HUES6 (cell line): ENCODE measurements around the gene TMCO1.
"Not testable (repeated sequence)": the region's sequence is repeated elsewhere in the genome, so short reads cannot be mapped to it uniquely, and the experiment has no call there.

Experiments used
- H3K27ac ChIP-seq: 2 replicates; pipeline ENCODE4 v1.7.0; 2013; ENCODE audit warnings: low read depth, mild to moderate bottlenecking, low read length, inconsistent platforms
- H3K27me3 ChIP-seq: 2 replicates; pipeline ENCODE4 v1.6.1; 2013; ENCODE audit warnings: low read length; ENCODE audit not compliant: control insufficient read depth, insufficient read depth
- H3K36me3 ChIP-seq: 2 replicates; pipeline ENCODE4 v1.6.1; 2013; ENCODE audit warnings: low read length; ENCODE audit not compliant: control insufficient read depth, insufficient read depth
- H3K4me1 ChIP-seq: 2 replicates; pipeline ENCODE4 v1.6.1; 2013; ENCODE audit warnings: low read length; ENCODE audit not compliant: control insufficient read depth, insufficient read depth
- H3K4me3 ChIP-seq: 2 replicates; pipeline ENCODE4 v1.5.1; 2013; ENCODE audit warnings: low read depth, low read length
- H3K9ac ChIP-seq: one replicate; pipeline ENCODE4 v1.6.1; 2013; ENCODE audit warnings: mild to moderate bottlenecking, low read length
- H3K9me3 ChIP-seq: 2 replicates; pipeline ENCODE4 v1.6.1; 2013; ENCODE audit warnings: low read depth, low read length; ENCODE audit not compliant: control insufficient read depth, insufficient read depth

The TMCO1 gene

DNA sequence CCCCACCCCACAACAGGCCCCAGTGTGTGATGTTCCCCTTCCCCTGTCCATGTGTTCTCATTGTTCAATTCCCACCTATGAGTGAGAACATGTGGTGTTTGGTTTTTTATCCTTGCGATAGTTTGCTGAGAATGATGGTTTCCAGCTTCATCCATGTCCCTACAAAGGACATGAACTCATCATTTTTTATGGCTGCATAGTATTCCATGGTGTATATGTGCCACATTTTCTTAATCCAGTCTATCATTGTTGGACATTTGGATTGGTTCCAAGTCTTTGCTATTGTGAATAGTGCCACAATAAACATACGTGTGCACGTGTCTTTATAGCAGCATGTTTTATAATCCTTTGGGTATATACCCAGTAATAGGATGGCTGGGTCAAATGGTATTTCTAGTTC lies 9.5 kb upstream of the TMCO1 start:
- not testable (repeated sequence) for H3K27ac ChIP-seq, H3K4me1 ChIP-seq, H3K4me3 ChIP-seq, H3K27me3 ChIP-seq, H3K9me3 ChIP-seq, H3K36me3 ChIP-seq, H3K9ac ChIP-seq

DNA sequence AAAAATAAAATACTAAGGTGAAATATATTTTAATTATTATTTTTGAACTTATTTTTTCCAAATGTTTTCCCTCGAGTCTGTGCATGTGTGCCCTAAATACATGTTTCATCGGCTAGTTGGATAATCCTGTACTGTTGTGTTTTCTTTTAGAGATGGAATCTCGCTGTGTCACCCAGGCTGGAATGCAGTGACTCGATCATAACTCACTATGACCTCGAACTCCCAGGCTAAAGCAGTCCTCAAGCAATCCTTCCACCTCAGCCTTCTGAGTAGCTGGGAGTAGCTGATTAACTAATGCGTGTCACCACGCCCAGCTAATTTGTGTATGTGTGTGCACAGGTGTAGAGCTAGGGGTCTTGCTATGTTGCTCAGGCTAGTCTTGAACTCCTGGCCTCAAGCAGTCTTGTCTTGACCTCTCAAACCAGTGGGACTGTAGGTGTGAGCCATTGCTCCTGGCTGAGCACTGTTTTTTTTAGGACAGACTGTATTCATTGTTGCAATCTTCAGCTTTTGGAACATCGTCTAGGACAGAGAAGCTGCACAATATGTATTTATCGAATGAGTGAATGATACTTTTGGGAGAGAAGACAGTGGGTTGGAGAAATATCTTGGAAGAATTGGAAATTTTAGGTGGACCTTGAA lies 4.8 kb upstream of the TMCO1 start:
- H3K9me3 ChIP-seq, result no peaks in the 10 kb centered on the region
- no peak overlapping the region for H3K27ac ChIP-seq
- H3K27me3 ChIP-seq, result no peaks in the 10 kb centered on the region
- peaks cover 3% of the 10 kb centered on the region; the same call in 1 of the 2 replicates for H3K36me3 ChIP-seq
- no peak overlapping the region for H3K9ac ChIP-seq
- H3K4me3 ChIP-seq, result no peak overlapping the region
- no peaks in the 10 kb centered on the region; the same call in 1 of the 2 replicates for H3K4me1 ChIP-seq

DNA sequence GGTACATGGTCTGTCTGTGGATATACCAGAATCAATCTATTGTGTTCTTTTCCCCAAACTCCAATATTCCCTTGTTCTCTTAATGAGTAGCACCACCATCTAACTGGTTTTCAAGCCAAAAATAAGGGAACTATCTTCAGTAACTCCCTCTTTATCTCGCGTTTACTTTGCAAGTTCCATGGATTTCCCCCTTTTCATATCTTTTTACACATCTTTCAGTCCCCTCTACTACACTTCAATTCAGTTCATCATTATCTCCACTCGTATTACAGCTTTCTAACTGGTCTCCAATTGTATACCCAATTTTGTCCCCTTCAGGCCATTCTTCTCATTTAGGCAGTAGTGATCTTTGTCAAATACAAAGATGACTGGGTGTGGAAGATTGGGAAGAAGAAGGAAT lies 4.1 kb upstream of the TMCO1 start:
- H3K9ac ChIP-seq, result no peak overlapping the region

DNA sequence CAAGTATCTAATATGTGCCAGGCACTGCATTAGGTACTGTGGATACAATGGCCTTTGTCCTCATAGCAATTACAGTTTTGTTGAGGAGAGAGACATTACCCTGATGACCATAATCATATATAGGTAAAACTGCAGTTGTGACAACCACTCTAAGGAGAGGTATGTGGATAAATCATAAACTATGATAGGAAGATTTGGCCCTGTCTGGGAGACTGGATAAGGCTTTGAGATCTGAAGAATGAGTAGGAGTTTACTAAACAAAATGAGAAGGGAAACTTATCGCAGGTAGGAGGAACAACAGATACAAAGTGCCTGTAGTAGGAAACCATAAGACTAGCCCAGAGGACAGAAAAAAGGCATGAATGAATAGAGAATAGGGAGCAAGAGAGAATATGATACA lies 4.4 kb downstream of the TMCO1 start:
- H3K9me3 ChIP-seq, result no peaks in the 10 kb centered on the region
- peaks cover 26% of the 10 kb centered on the region for H3K36me3 ChIP-seq
- H3K4me1 ChIP-seq, result 0 out of 2 replicates have a peak, but pooled peaks cover 2% of the 10 kb centered on the region
- H3K9ac ChIP-seq, result no peak overlapping the region
- no peak overlapping the region for H3K27ac ChIP-seq
- H3K4me3 ChIP-seq, result no peak overlapping the region
- no peaks in the 10 kb centered on the region for H3K27me3 ChIP-seq

More for the DNA sequence above, 4.1 kb upstream of the TMCO1 start:
- H3K27me3 ChIP-seq, result no peaks in the 10 kb centered on the region
- H3K4me1 ChIP-seq, result peaks cover 2% of the 10 kb centered on the region; the same call in 1 of the 2 replicates
- H3K36me3 ChIP-seq, result peaks cover 3% of the 10 kb centered on the region; the same call in 1 of the 2 replicates
- H3K27ac ChIP-seq, result no peak overlapping the region
- H3K4me3 ChIP-seq, result no peak overlapping the region
- H3K9me3 ChIP-seq, result no peaks in the 10 kb centered on the region

DNA sequence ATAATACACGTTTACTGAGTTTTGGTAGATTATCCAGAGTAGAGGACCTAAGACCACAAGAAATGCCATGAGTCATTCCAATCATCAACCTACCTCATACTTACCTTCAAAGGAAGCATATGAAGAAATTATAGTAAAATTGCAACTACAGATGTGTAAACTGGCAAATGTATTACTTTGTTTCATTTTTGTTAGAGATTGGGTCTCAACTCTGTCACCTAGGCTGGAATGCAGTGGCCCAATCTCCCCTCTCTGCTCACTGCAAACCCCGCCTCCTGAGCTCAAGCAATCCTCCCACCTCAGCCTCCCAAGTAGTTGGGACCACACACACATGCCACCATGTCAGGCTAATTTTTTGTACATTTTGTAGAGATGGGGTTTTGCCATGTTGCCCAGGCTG lies 5.2 kb downstream of the TMCO1 start:
- Histone ChIP-seq H3K4me3 (no peak overlapping the region), H3K27me3 (no peaks in the 10 kb centered on the region), H3K9me3 (no peaks in the 10 kb centered on the region), H3K36me3 (peaks cover 26% of the 10 kb centered on the region), H3K27ac (no peak overlapping the region), H3K4me1 (0 out of 2 replicates have a peak, but pooled peaks cover 2% of the 10 kb centered on the region), H3K9ac (no peak overlapping the region)

DNA sequence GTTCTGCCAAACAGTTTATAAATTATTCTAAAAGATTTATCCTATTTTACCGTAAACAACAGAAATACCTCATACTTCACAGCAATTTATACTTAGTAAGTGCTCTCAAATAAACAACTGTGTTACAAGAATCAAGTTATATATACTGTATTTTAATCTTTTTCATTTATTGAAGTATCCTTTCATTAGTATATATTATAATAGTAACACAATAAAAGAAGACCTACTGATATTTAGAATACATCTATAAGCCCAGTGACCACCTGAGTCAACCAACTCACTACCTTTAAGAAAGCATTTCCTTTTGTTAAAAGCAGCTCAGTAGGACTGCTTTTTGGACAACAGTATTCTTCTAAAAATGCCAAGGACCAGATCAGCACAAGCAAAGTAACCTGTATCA lies 5.9 kb downstream of the TMCO1 start:
- H3K4me1 ChIP-seq, result no peaks in the 10 kb centered on the region
- H3K9ac ChIP-seq, result no peak overlapping the region
- H3K36me3 ChIP-seq, result peaks cover 31% of the 10 kb centered on the region
- H3K27me3 ChIP-seq, result no peaks in the 10 kb centered on the region
- no peaks in the 10 kb centered on the region for H3K9me3 ChIP-seq
- H3K27ac ChIP-seq, result no peak overlapping the region
- no peak overlapping the region for H3K4me3 ChIP-seq

DNA sequence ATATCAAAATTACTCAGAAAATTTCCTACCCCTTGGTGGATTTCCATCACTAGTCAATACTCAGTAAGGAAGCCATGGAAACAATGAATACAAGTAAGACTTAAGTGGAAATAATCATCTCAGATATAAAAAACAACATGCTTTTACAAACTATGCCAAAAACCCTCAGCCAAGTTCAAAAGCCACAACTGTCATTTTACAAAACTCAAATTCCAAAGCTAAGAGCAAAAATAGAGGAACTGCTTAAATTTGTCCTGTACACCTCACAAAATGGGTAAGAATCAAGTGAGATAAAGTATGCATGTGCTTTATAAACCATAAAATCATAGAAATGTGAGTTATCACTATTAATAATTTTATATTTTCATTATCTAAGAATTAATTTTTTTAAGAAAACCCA lies 9.6 kb downstream of the TMCO1 start:
- H3K27ac ChIP-seq, result no peak overlapping the region
- H3K4me3 ChIP-seq, result no peak overlapping the region
- no peaks in the 10 kb centered on the region for H3K4me1 ChIP-seq
- H3K9me3 ChIP-seq, result no peaks in the 10 kb centered on the region
- peaks cover 15% of the 10 kb centered on the region for H3K36me3 ChIP-seq
- H3K27me3 ChIP-seq, result no peaks in the 10 kb centered on the region
- no peak overlapping the region for H3K9ac ChIP-seq

DNA sequence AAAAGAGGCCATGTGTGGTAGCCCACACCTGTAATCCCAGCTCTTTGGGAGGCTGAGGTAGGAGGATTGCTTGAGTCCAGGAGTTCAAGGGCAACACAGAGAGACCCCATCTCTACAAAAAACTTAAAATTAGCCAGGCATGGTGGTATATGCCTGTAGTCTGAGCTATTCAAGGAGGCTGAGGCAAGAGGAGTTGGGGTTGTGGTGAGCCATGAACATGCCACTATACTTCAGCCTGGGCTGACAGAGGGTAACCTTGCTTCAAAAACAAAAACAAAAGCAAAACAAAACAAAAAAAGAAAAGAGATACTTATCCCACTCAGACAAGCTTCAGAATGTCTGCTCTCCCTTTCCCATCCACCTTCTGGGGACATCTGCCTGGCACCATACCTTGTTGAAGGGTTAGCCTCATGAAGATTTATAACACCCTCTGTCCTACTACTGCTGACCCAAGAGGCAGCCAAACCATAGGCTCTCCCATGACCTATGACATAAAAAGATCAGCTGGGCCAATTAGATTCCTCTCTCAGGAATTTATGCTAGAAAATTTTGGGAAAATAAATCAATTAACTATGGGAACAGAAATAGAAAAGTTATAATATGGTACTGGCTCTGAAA lies 13.2 kb downstream of the TMCO1 start:
- Histone ChIP-seq H3K4me3 (no peak overlapping the region), H3K9me3 (no peaks in the 10 kb centered on the region), H3K9ac (no peak overlapping the region), H3K27me3 (no peaks in the 10 kb centered on the region), H3K36me3 (peaks cover 16% of the 10 kb centered on the region), H3K4me1 (no peaks in the 10 kb centered on the region), H3K27ac (no peak overlapping the region)

DNA sequence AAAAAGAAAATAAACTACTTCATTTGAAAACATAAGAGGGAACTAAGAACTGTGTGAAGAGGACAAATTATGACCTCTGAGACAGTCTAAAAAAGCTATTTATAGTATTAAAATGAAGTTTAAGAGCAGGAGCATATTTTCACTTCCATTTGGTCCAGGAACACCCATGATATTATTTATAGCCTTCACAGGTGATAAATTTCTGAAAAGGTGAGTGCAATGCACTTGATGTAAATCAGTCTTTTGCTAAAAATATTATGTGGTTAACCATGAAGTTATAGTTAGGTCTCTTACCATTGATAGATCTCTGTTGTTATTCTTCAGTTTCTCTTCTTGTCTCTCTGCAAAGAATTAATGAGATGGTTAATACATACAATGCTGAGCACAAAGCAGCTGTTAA lies 14.7 kb downstream of the TMCO1 start:
- H3K4me3 ChIP-seq, result no peak overlapping the region
- H3K9me3 ChIP-seq, result no peaks in the 10 kb centered on the region
- H3K36me3 ChIP-seq, result peaks cover 16% of the 10 kb centered on the region
- no peak overlapping the region for H3K27ac ChIP-seq
- no peaks in the 10 kb centered on the region for H3K4me1 ChIP-seq
- H3K27me3 ChIP-seq, result no peaks in the 10 kb centered on the region
- H3K9ac ChIP-seq, result no peak overlapping the region

DNA sequence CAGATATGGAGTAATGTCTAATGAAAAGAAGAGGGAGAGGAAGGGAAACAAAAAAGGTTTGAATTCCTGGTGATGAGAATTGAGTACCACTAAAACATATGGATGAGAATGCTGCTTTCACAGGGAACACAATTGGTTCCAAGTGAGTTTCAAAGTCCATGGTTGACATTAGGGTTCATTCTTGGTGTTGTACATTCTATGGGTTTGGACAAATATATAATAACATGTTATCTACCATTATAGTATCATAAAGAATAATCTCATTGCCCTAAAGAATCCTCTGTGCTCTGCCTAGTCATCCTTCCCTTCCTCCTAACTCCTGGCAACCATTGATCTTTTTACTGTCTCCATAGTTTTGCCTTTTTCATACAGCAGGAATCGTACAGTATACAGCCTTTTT lies 20.1 kb downstream of the TMCO1 start:
- Histone ChIP-seq H3K9me3 (no peaks in the 10 kb centered on the region), H3K9ac (no peak overlapping the region), H3K27me3 (no peaks in the 10 kb centered on the region), H3K36me3 (peaks cover 2% of the 10 kb centered on the region), H3K4me1 (no peaks in the 10 kb centered on the region), H3K27ac (no peak overlapping the region), H3K4me3 (no peak overlapping the region)

DNA sequence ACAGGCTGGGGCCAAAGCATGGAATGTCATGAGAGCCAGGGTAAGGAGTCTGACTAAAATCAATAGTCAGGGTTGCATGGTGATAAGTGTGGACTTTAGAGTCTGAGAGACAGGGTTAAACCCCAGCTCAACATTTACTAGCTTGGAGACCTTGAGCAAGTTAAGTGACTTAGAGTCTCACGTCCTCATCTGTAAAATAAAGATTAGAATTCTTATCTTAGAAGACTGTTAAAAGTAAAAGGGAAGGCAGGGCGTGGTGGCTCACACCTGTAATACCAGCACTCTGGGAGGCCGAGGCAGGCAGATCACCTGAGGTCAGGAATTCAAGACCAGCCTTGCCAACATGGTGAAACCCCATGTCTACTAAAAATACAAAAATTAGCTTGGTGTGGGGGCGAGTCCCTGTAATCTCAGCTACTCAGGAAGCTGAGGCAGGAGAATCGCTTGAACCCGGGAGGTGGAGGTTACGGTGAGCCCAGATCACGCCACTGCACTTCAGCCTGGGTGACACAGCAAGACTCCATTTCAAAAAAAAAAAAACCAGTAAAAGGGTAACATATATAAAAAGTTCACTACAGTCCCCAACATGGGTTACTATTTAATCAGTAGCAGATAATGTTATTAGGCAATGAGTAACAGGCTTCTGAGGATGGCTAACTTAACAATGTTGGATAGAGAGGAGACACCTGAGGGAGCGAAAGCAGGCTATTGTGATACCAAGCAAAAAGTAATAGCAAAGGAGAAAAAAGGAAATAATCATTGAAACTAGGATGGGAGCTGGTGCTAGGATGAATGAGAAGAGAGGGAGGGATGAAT lies 20.8 kb downstream of the TMCO1 start:
- Histone ChIP-seq H3K27ac (no peak overlapping the region), H3K9ac (no peak overlapping the region), H3K9me3 (no peaks in the 10 kb centered on the region), H3K4me3 (no peak overlapping the region), H3K4me1 (no peaks in the 10 kb centered on the region), H3K27me3 (no peaks in the 10 kb centered on the region), H3K36me3 (peaks cover 5% of the 10 kb centered on the region)
